NT2/D1 (cell line): Measurements from ENCODE around the gene LRRC56.

Source experiments
- DNase-seq: peaks from one replicate; pipeline ENCODE4 v3.0.0-alpha.2; 2011; ENCODE audit warnings: low read depth, low spot score
- H3K27me3 ChIP-seq: 2 replicates; pipeline ENCODE4 v1.6.0; 2011; ENCODE audit warnings: mild to moderate bottlenecking; ENCODE audit not compliant: insufficient read length, insufficient read depth
- H3K36me3 ChIP-seq: 2 replicates; pipeline ENCODE4 v1.6.1; 2011; ENCODE audit warnings: mild to moderate bottlenecking, low read length, mixed read lengths; ENCODE audit not compliant: insufficient read depth, insufficient read length
- H3K4me1 ChIP-seq: 2 replicates; pipeline ENCODE4 v1.5.1; 2011; ENCODE audit not compliant: insufficient read depth, insufficient read length
- H3K4me3 ChIP-seq: 2 replicates; pipeline ENCODE4 v1.5.1; 2011; ENCODE audit warnings: low read depth; ENCODE audit not compliant: insufficient read length
- H3K9ac ChIP-seq: 2 replicates; pipeline ENCODE4 v1.6.0; 2011; ENCODE audit warnings: low read depth; ENCODE audit not compliant: insufficient read length
- H3K9me3 ChIP-seq: 2 replicates; pipeline ENCODE4 v1.5.1; 2011; ENCODE audit warnings: mild to moderate bottlenecking, low read length; ENCODE audit not compliant: insufficient read depth
- SUZ12 ChIP-seq: IDR thresholded peaks from 2 replicates; pipeline ENCODE4 v1.6.1; 2011; ENCODE audit not compliant: insufficient read length, insufficient read depth; ENCODE audit errors: extremely low read depth
- YY1 ChIP-seq: IDR thresholded peaks from 2 replicates; pipeline ENCODE4 v1.6.1; 2011; ENCODE audit not compliant: insufficient read length, insufficient read depth
- ZNF274 ChIP-seq: IDR thresholded peaks from 2 replicates; pipeline ENCODE4 v1.6.1; 2011; ENCODE audit warnings: mild to moderate bottlenecking, low read depth, low read length

The LRRC56 gene

DNA sequence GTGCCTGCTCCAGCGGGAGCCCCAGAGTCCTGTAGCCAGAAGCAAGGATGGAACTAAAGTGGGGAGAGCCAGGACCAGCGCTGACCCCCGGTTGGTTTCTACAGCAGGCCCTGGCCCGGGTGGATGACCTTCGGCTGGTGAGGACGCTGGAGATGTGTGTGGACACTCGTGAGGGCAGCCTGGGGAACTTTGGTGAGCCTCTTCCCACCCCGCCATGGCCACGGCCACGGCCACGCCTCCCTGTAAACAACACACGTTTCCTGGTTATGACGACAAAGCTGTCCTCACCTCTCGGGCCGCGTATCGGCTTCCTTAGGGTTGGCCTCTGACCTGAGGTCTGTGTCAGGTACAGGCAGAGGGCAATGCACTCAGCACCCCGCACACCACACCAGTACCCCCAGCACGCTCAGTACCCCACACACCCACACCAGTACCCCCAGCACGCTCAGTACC is 4.1 kb downstream of the LRRC56 start:
- H3K9me3 ChIP-seq, result no peaks in the 10 kb centered on the region
- no peaks in the 10 kb centered on the region for H3K36me3 ChIP-seq
- H3K27me3 ChIP-seq, result peaks cover 21% of the 10 kb centered on the region
- H3K4me3 ChIP-seq, result no peak overlapping the region
- no peak overlapping the region for H3K9ac ChIP-seq
- H3K4me1 ChIP-seq, result peaks cover 30% of the 10 kb centered on the region
- no peak for DNase-seq
- no peak for TF ChIP-seq YY1
- TF ChIP-seq SUZ12, result no peak

DNA sequence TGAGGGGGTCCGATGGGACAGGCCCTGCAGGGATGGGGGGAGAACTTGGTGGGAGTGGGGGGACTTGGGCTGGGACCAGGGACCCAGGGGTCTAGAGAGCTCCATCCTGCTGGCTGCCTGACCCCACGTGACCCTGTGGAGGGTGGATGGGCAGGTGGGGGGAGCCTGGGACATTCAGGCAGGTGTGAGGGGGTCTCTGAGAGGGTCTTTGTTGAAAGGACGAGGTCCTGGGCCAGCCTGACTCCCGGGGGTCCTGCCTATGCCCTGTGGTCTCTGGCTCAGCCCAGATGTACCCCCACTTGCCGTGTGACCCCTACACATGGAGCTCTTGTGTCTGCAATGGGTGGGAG is 7.5 kb downstream of the LRRC56 start:
- Histone ChIP-seq H3K9ac (no peak overlapping the region), H3K27me3 (no peaks in the 10 kb centered on the region), H3K4me1 (peaks cover 14% of the 10 kb centered on the region), H3K9me3 (no peaks in the 10 kb centered on the region), H3K4me3 (no peak overlapping the region), H3K36me3 (no peaks in the 10 kb centered on the region)
- TF ChIP-seq ZNF274 (no peak), YY1 (no peak), SUZ12 (no peak)
- no peak for DNase-seq

DNA sequence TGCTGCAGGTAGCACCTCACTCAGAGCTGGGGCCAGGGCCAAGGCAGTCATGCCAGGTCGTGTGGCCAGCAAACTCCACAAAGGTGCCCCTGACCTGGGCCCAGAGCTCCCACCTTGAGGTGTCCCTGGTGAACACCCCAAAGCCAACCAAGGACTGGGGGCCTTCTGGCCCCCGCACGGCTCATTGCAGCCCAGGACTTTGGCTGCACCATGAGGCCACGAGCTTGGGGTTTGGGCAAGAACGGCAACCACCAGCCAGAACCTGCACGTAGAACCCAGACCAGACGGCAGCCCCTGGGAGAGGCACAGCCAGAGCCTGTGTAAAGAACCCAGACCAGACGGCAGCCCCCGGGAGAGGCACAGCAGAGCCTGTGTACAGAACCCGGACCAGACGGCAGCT is 7.8 kb downstream of the LRRC56 start:
- no peak overlapping the region for H3K9ac ChIP-seq
- H3K4me3 ChIP-seq, result no peak overlapping the region
- DNase-seq, result no peak
- H3K9me3 ChIP-seq, result no peaks in the 10 kb centered on the region
- no peak for TF ChIP-seq ZNF274
- no peak for TF ChIP-seq SUZ12
- no peak for TF ChIP-seq YY1
- no peaks in the 10 kb centered on the region for H3K27me3 ChIP-seq
- H3K36me3 ChIP-seq, result no peaks in the 10 kb centered on the region
- H3K4me1 ChIP-seq, result peaks cover 11% of the 10 kb centered on the region

DNA sequence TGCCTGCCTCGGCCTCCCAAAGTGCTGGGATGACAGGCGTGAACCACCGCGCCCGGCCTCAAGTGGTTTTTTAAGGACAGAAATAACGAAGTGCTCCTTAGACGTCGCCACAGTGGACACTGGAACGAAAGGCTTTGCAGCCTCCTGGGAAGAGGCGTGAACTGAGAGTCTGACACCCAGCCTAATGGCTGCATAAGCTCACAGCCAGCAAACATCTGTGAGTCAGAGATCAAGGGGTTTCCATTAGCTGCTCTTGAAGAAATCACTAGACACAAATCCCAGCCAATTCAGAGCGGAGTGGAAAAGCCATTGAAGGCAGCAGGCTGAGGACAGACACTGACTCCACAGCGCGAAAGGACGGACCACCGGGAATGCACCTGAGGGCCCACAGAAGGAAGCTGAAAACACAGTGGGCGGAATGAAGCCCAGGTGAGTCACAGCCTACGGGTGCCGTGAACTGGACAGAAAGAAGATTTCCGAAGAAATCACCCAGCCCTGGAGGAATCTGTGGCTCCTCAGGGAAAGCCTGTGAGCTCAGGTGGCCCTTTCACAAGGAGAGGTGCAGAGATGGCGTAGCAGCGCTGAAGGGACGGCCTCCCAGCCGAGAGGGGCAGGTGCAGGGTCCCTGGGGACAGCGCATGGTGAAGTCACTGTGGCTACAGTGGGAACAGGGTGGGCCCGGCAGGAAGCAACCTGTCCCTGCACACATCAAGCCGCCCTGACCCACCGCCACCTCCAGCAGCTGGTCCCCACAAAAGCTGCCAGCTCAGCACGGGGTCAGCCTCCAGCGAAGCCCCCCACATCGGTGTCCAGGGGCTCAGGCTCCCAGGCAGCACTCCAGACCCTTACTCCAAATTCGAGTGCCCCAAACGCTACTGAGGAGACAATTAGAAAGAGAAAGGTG is 11.6 kb downstream of the LRRC56 start:
- Histone ChIP-seq H3K4me1 (peaks cover 14% of the 10 kb centered on the region), H3K9ac (no peak overlapping the region), H3K36me3 (no peaks in the 10 kb centered on the region), H3K9me3 (no peaks in the 10 kb centered on the region), H3K27me3 (no peaks in the 10 kb centered on the region), H3K4me3 (no peak overlapping the region)
- DNase-seq, result no peak
- TF ChIP-seq YY1 (no peak), ZNF274 (no peak)

DNA sequence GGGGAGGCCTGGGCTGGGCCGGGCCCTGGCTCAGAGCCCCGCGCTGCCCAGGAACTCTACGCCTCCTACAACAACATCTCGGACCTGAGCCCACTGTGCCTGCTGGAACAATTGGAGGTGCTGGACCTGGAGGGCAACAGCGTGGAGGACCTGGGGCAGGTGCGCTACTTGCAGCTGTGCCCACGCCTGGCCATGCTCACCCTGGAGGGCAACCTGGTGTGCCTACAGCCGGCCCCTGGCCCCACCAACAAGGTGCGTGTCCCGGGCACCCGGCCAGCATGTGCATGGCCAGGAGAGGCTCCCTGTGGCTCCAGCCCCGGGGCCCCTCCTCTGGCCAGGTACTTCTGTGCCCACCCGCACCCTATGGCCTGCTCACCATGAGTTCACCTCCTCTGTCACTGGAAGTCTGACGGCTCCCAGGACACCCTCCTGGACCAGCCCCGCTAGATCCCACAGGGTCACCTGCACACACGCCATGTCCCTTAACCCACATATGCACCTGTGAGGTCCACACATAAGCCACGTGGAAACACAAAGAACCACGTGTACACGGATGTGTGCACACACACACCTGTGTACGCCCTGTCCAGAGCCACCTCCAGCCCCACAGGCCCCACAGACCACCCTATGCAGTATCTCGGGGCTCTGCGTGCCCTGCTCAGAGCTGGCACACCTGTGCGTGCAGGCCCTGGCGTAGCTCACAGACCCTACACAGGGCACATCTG is 12.9 kb downstream of the LRRC56 start:
- no peaks in the 10 kb centered on the region for H3K9me3 ChIP-seq
- no peak overlapping the region for H3K4me3 ChIP-seq
- TF ChIP-seq ZNF274 (no peak), SUZ12 (no peak), YY1 (no peak)

DNA sequence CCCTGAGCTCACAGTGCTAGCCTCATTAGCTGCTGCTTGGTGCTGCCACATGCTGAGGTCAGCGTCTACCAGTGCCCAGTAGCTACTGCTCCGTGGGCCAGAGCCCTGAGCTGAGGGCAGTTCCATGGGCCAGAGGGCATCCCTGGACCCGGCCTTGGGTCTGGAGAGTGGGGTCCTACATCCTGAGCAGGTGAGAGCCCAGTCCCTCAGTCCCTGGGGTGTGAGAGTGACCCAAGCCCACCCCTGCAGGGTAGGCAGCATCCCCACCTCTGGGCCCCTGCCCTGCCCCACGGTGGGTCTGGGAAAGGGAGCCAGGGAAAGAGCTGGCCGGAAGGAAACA is 13.4 kb downstream of the LRRC56 start:
- no peak overlapping the region for H3K4me3 ChIP-seq
- DNase-seq, result no peak
- H3K36me3 ChIP-seq, result no peaks in the 10 kb centered on the region
- TF ChIP-seq YY1 (no peak), ZNF274 (no peak), SUZ12 (no peak)
- no peaks in the 10 kb centered on the region for H3K9me3 ChIP-seq
- peaks cover 7% of the 10 kb centered on the region for H3K27me3 ChIP-seq
- peaks cover 15% of the 10 kb centered on the region for H3K4me1 ChIP-seq
- no peak overlapping the region for H3K9ac ChIP-seq

More for the DNA sequence above, 12.9 kb downstream of the LRRC56 start:
- no peak overlapping the region for H3K9ac ChIP-seq
- H3K27me3 ChIP-seq, result peaks cover 2% of the 10 kb centered on the region
- DNase-seq, result no peak
- peaks cover 16% of the 10 kb centered on the region for H3K4me1 ChIP-seq
- no peaks in the 10 kb centered on the region for H3K36me3 ChIP-seq

DNA sequence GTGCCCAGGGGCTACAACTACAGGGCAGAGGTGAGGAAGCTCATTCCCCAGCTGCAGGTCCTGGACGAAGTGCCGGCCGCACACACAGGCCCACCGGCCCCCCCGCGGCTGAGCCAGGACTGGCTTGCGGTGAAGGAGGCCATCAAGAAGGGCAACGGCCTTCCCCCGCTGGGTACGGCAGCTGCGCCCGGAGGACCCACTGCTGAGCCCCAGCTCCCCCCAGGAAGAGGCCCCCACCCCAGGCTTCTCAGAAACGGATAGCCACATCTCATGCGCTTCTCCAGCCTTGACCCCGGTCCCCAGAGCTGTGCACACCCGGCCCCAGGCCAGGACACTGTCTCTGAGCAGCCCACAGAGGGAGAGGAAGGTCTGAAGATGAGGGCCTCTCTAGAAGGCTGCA is 13.8 kb downstream of the LRRC56 start:
- no peak for DNase-seq
- TF ChIP-seq SUZ12 (no peak), YY1 (no peak), ZNF274 (no peak)
- no peaks in the 10 kb centered on the region for H3K9me3 ChIP-seq
- H3K4me3 ChIP-seq, result no peak overlapping the region
- H3K9ac ChIP-seq, result no peak overlapping the region
- H3K27me3 ChIP-seq, result peaks cover 11% of the 10 kb centered on the region
- H3K36me3 ChIP-seq, result no peaks in the 10 kb centered on the region
- peaks cover 15% of the 10 kb centered on the region for H3K4me1 ChIP-seq
